Ishikawa (cell line): Measurements from ENCODE around the gene FAM81B.

ENCODE experiments used
- EP300 ChIP-seq: IDR thresholded peaks from 2 replicates; pipeline ENCODE4 v1.6.1; 2012; ENCODE audit warnings: borderline replicate concordance
- FOXM1 ChIP-seq: IDR thresholded peaks from 2 replicates; pipeline ENCODE4 v1.6.1; 2012; ENCODE audit warnings: low read depth, borderline replicate concordance
- NFIC ChIP-seq: IDR thresholded peaks from 2 replicates; pipeline ENCODE4 v1.6.1; 2012
- RAD21 ChIP-seq: IDR thresholded peaks from 2 replicates; pipeline ENCODE4 v1.6.1; 2012; ENCODE audit warnings: low read depth
- REST ChIP-seq: IDR thresholded peaks from 2 replicates; pipeline ENCODE4 v1.6.1; 2012; ENCODE audit warnings: low read depth, mild to moderate bottlenecking
- TCF12 ChIP-seq: IDR thresholded peaks from 2 replicates; pipeline ENCODE4 v1.6.1; 2012; ENCODE audit warnings: low read depth
- TEAD4 ChIP-seq: IDR thresholded peaks from 2 replicates; pipeline ENCODE4 v1.6.1; 2012
- YY1 ChIP-seq: IDR thresholded peaks from 2 replicates; pipeline ENCODE4 v1.6.1; 2012; ENCODE audit warnings: low read depth

GRCh38 chr5:95347506-95348120 is 43.6 kb upstream of the FAM81B start:
- TF ChIP-seq REST (no peak), RAD21 (no peak), TCF12 (no peak), NFIC (no peak), FOXM1 (no peak), YY1 (no peak), EP300 (no peak), TEAD4 (no peak)
